Astrocyte (in vitro differentiated cells and primary cell): ENCODE measurements around the gene SLC22A4. TPM values are rescaled to one million over a fixed set of nuclear protein-coding genes. Genes with fewer than 3 reads are reported as not detected.

Source experiments
- DNase-seq: peaks from one replicate; pipeline ENCODE4 v3.0.0-alpha.2; 2010; ENCODE audit warnings: low read depth
- FAIRE-seq: peaks from 2 replicates; lab custom pipeline; 2011; peaks lifted over from hg19 to GRCh38; lab: Jason Lieb, UNC
- H2AFZ ChIP-seq: 2 replicates; pipeline ENCODE4 v1.6.0; 2012; ENCODE audit warnings: low read depth, low read length, inconsistent platforms
- H3K27ac ChIP-seq: 2 replicates; pipeline ENCODE4 v1.5.1; 2011; ENCODE audit warnings: low read depth, low read length, inconsistent platforms
- H3K27me3 ChIP-seq: 2 replicates; pipeline ENCODE4 v1.6.0; 2011; ENCODE audit warnings: low read length, inconsistent platforms; ENCODE audit not compliant: insufficient read depth
- H3K36me3 ChIP-seq: 2 replicates; pipeline ENCODE4 v1.5.1; 2011; ENCODE audit warnings: low read length, inconsistent platforms; ENCODE audit not compliant: insufficient read depth
- H3K4me1 ChIP-seq: 2 replicates; pipeline ENCODE4 v1.5.1; 2011; ENCODE audit warnings: low read length, inconsistent platforms; ENCODE audit not compliant: insufficient read depth
- H3K4me2 ChIP-seq: 2 replicates; pipeline ENCODE4 v1.6.0; 2012; ENCODE audit warnings: low read length, inconsistent platforms
- H3K4me3 ChIP-seq: 2 replicates; pipeline ENCODE4 v1.5.1; 2011; ENCODE audit warnings: low read depth, mild to moderate bottlenecking, low read length, inconsistent platforms; ENCODE audit not compliant: insufficient read depth
- H3K79me2 ChIP-seq: 2 replicates; pipeline ENCODE4 v1.6.0; 2012; ENCODE audit warnings: mild to moderate bottlenecking, low read length, inconsistent platforms; ENCODE audit not compliant: insufficient read depth
- H3K9ac ChIP-seq: 2 replicates; pipeline ENCODE4 v1.6.0; 2012; ENCODE audit warnings: mild to moderate bottlenecking, low read length, inconsistent platforms
- H3K9me3 ChIP-seq: 2 replicates; pipeline ENCODE4 v1.5.1; 2012; ENCODE audit warnings: low read depth, mild to moderate bottlenecking, low read length, inconsistent platforms; ENCODE audit not compliant: insufficient read depth
- H4K20me1 ChIP-seq: 2 replicates; pipeline ENCODE4 v1.6.0; 2012; ENCODE audit warnings: low read length, inconsistent platforms; ENCODE audit not compliant: insufficient read depth
- H3K27ac Mint-ChIP-seq: one replicate; pipeline ENCODE4 v1.8.0; 2021; ENCODE audit warnings: mild to moderate bottlenecking, mixed read lengths; ENCODE audit not compliant: unreplicated experiment
- H3K27me3 Mint-ChIP-seq: one replicate; pipeline ENCODE4 v1.8.0; 2021; ENCODE audit warnings: low read depth, mixed read lengths; ENCODE audit not compliant: unreplicated experiment
- H3K36me3 Mint-ChIP-seq: one replicate; pipeline ENCODE4 v1.8.0; 2021; ENCODE audit warnings: low read depth, mixed read lengths; ENCODE audit not compliant: unreplicated experiment
- H3K4me1 Mint-ChIP-seq: one replicate; pipeline ENCODE4 v1.8.0; 2021; ENCODE audit warnings: low read depth, mixed read lengths; ENCODE audit not compliant: unreplicated experiment
- H3K4me3 Mint-ChIP-seq: one replicate; pipeline ENCODE4 v1.8.0; 2021; ENCODE audit warnings: mild to moderate bottlenecking, moderate library complexity, mixed read lengths; ENCODE audit not compliant: unreplicated experiment
- H3K9me3 Mint-ChIP-seq: one replicate; pipeline ENCODE4 v1.8.0; 2021; ENCODE audit warnings: mild to moderate bottlenecking, mixed read lengths; ENCODE audit not compliant: unreplicated experiment
- CTCF ChIP-seq: IDR thresholded peaks from 2 replicates; pipeline ENCODE4 v1.5.1; 2011; ENCODE audit warnings: low read depth, mild to moderate bottlenecking, inconsistent platforms, low read length, moderate library complexity; ENCODE audit not compliant: insufficient read depth
- EZH2 ChIP-seq: IDR thresholded peaks from 2 replicates; pipeline ENCODE4 v1.6.1; 2012; ENCODE audit warnings: mild to moderate bottlenecking, low read length, inconsistent platforms; ENCODE audit not compliant: insufficient read depth
- total RNA-seq: library from RNA; stranded (reverse); gene quantifications from 2 replicates; pipeline ENCODE4 v1.2.1, GENCODE V29; 2021

SLC22A4 gene
- total RNA-seq, 1 donor from 2014 or later = 4.5 TPM

GRCh38 chr5:132274050-132274792 lies 20.0 kb upstream of the SLC22A4 start:
- DNase-seq (no peak), FAIRE-seq (no peak)

GRCh38 chr5:132275367-132276220 lies 18.6 kb upstream of the SLC22A4 start:
- Histone ChIP-seq H3K9me3 (no peaks in the 10 kb centered on the region), H3K79me2 (peaks cover 3% of the 10 kb centered on the region), H3K4me3 (no peak overlapping the region), H3K4me1 (no peaks in the 10 kb centered on the region), H3K36me3 (peaks cover 13% of the 10 kb centered on the region), H4K20me1 (peaks cover 38% of the 10 kb centered on the region), H3K4me2 (no peak overlapping the region), H3K9ac (no peak overlapping the region), H2AFZ (no peak overlapping the region), H3K27me3 (no peaks in the 10 kb centered on the region), H3K27ac (no peak overlapping the region)
- TF ChIP-seq CTCF = no peak
- no peak for TF ChIP-seq EZH2
- Mint-ChIP-seq H3K4me1 (peaks cover 18% of the 10 kb centered on the region), H3K36me3 (peaks cover 25% of the 10 kb centered on the region), H3K4me3 (peak overlapping the region; percentile 0), H3K27ac (peak overlapping the region; percentile 16), H3K9me3 (peaks cover 3% of the 10 kb centered on the region), H3K27me3 (no peaks in the 10 kb centered on the region)
- no peak for FAIRE-seq
- no peak for DNase-seq

More at GRCh38 chr5:132274050-132274792, 20.0 kb upstream of the SLC22A4 start:
- no peaks in the 10 kb centered on the region for H3K27me3 ChIP-seq
- no peaks in the 10 kb centered on the region for H3K27me3 Mint-ChIP-seq
- peaks cover 22% of the 10 kb centered on the region for H3K4me1 Mint-ChIP-seq
- peaks cover 29% of the 10 kb centered on the region for H3K36me3 Mint-ChIP-seq
- peaks cover 52% of the 10 kb centered on the region for H4K20me1 ChIP-seq
- no peak overlapping the region for H3K27ac Mint-ChIP-seq
- H3K4me3 ChIP-seq = no peak overlapping the region
- no peak overlapping the region for H3K4me2 ChIP-seq
- peaks cover 7% of the 10 kb centered on the region for H3K4me1 ChIP-seq
- H3K9me3 Mint-ChIP-seq = no peaks in the 10 kb centered on the region
- H3K9me3 ChIP-seq = no peaks in the 10 kb centered on the region
- H2AFZ ChIP-seq = no peak overlapping the region
- no peak overlapping the region for H3K27ac ChIP-seq
- no peak for TF ChIP-seq CTCF
- TF ChIP-seq EZH2 = no peak
- no peak overlapping the region for H3K4me3 Mint-ChIP-seq
- H3K36me3 ChIP-seq = peaks cover 20% of the 10 kb centered on the region
- peaks cover 16% of the 10 kb centered on the region for H3K79me2 ChIP-seq
- no peak overlapping the region for H3K9ac ChIP-seq
